Measurements from ENCODE around the gene ME3.

DNA sequence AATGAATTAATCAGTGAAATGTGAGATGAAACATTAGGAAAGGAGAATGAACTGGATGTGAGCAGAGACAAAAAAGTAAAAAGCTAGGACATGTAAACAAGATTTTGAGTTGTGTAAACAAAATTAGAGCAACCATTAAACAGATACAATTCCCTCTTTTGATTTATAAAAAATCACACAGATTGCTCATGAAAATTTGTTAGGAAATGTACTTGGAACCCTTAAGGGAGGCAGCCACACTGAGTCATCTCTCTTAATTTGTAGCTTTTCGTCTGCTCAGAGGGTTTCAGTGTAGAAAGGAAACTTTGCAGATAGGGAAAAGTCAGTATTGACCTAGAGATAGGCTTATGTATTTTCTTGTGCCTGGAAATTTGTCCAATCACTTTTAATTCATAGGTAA, 49.6 kb upstream of the ME3 start:
- TF ChIP-seq REST (IDR thresholded peaks at IDR 0.05; ENCODE audit: insufficient read depth in 1 of 2, low read depth in 2 of 2, low read length in 2 of 2) (no peak), TAF1 (IDR thresholded peaks at IDR 0.05; ENCODE audit: borderline replicate concordance, insufficient read depth, low read length) (no peak)

All from PFSK-1 (cell line).